ENCODE results near the gene ANKRD35. TPM values are rescaled to one million over a fixed set of nuclear protein-coding genes. Genes with fewer than 3 reads are reported as not detected.

ANKRD35 gene
- total and polyA plus RNA-seq, 9 of the 15 experiments (the other 6 are each of a cell fraction or from before 2014, with no cell fraction given), result 0.07 to 0.14 (median 0.07) TPM; not detected in 5

DNA sequence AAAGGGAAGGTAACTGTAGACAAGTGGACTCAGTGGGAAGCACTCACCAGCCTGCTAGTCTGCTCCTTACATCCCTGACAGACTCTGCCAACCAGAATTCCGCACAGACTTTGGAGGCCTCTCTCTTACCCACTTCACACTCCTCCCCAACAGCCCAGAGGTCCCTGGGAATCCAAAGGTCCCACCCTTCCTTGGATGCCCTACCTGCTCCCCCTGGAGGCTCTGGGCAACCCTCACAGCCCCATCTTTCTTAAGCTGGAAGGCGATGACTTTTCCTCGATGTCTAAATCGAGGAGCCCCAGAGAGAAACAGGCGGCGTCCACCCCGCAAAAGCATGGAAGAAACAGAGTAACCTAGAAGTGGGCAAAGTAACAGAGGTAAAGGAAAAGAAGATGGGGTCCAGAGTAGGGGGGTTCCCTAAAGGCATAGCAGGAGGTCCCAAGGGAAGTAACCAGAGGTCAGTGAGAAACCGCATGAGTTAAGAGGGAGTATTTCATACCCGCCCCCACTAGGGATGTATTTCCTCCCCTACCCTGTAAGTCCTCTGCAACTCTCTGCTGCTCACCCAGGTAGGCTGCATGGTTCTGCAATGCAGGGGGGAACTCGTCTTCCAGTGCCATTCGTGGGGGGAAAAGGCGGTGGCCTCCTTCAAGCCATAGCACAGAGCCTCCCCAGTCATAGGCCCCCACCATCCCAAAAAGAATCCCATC lies 15.8 kb upstream of the ANKRD35 start (continued):
- TF ChIP-seq, protein P1, sequence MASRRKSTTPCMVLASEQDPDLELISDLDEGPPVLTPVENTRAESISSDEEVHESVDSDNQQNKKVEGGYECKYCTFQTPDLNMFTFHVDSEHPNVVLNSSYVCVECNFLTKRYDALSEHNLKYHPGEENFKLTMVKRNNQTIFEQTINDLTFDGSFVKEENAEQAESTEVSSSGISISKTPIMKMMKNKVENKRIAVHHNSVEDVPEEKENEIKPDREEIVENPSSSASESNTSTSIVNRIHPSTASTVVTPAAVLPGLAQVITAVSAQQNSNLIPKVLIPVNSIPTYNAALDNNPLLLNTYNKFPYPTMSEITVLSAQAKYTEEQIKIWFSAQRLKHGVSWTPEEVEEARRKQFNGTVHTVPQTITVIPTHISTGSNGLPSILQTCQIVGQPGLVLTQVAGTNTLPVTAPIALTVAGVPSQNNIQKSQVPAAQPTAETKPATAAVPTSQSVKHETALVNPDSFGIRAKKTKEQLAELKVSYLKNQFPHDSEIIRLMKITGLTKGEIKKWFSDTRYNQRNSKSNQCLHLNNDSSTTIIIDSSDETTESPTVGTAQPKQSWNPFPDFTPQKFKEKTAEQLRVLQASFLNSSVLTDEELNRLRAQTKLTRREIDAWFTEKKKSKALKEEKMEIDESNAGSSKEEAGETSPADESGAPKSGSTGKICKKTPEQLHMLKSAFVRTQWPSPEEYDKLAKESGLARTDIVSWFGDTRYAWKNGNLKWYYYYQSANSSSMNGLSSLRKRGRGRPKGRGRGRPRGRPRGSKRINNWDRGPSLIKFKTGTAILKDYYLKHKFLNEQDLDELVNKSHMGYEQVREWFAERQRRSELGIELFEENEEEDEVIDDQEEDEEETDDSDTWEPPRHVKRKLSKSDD (conservative IDR thresholded peaks at IDR 0.05; ENCODE audit: low read length), result no peak
- no peak for TF ChIP-seq E2F3 (CRISPR knock-in tag; IDR thresholded peaks at IDR 0.05)

DNA sequence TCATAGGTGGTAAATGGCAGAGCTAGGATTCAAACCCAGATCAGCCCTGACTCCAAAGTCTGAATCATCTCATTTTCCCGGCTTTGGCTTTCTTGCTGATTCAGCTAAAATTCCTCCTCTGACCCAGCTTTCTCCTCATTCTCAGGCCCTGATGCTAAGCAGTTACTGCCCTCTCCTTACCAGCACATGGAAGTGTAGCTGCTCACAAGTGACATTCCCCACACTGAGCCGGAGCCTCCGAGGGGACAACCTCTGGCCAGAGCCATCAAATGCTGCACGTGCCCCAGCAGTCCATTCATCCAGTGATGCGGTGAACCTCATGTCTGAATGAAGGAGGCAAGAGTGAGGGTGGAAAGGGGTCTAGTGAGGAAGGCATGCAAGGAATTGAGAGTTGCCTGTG lies 13.1 kb upstream of the ANKRD35 start:
- WGBS (ENCODE audit: insufficient coverage, low coverage, missing lambda C conversion rate), result 88% methylated on average over 5 of the region's 5 CpGs
- no peaks in the 10 kb centered on the region for H3K36me3 ChIP-seq (ENCODE audit: control insufficient read depth, insufficient read depth, low read length)
- intact Hi-C loops (cut with micrococcal nuclease), result no loop called here
- H3K9me1 ChIP-seq (ENCODE audit: control insufficient read depth, insufficient read depth, low read length), result no peaks in the 10 kb centered on the region
- ChIA-PET CTCF (ENCODE audit: low intra/inter-chr PET ratio) (no interaction called here), POLR2A (interaction anchor here (0.6 to 1.3 kb wide), 5 partner anchors 8 to 48 kb away, joined by 3 to 7 read pairs (median 3); partner anchors contain the start of gene RBM8A)
- H3K4me3 ChIP-seq, result no peak overlapping the region
- H2AFZ ChIP-seq (ENCODE audit: low read depth, low read length), result 0 out of 2 replicates have a peak overlapping the region, but pooled peaks have one; percentile 11
- DNase-seq (ENCODE audit: extremely low read depth in 1 of 4, low spot score in 3 of 4), result no peak
- TF ChIP-seq ATF1 (CRISPR knock-in tag; IDR thresholded peaks at IDR 0.05) (no peak), ATF1 (tag; IDR thresholded peaks at IDR 0.05) (no peak), ARNT (IDR thresholded peaks at IDR 0.05) (no peak), NONO (IDR thresholded peaks at IDR 0.05; ENCODE audit: low read depth in 2 of 2, low read length in 1 of 2) (no peak), C11orf30 (IDR thresholded peaks at IDR 0.05; ENCODE audit: low read depth) (peak; percentile 97), MAFF (IDR thresholded peaks at IDR 0.05; ENCODE audit: low read length) (peak; percentile 99), EP300 (IDR thresholded peaks at IDR 0.05; ENCODE audit: low read length) (no peak), MAFG (tag; conservative IDR thresholded peaks at IDR 0.05) (peak; percentile 96), MAFK (IDR thresholded peaks at IDR 0.05; ENCODE audit: low read length) (peak; percentile 98), PHB2 (IDR thresholded peaks at IDR 0.05; ENCODE audit: low read depth) (no peak), ZNF445 (CRISPR knock-in tag; IDR thresholded peaks at IDR 0.05; ENCODE audit: low read depth) (no peak), ZKSCAN8 (CRISPR knock-in tag; IDR thresholded peaks at IDR 0.05) (no peak), ZNF316 (IDR thresholded peaks at IDR 0.05) (peak; percentile 98)
- no peaks in the 10 kb centered on the region for H3K79me2 ChIP-seq (ENCODE audit: control insufficient read depth, insufficient read depth, low read length)
- H3K27me3 ChIP-seq (ENCODE audit: control insufficient read depth in 2 of 2, insufficient read depth in 2 of 2, low read length in 2 of 2), result no peaks in the 10 kb centered on the region
- H3K4me1 ChIP-seq (replicated peaks in 1 of 2; ENCODE audit: control insufficient read depth in 2 of 2, insufficient read depth in 2 of 2, low read length in 2 of 2), result peaks cover 3 to 12% of the 10 kb centered on the region in 2 experiments; a peak in 4 of 5 replicates
- H3K27ac ChIP-seq (ENCODE audit: extremely low read depth, low read depth, low read length), result no peak overlapping the region
- H3K9ac ChIP-seq (ENCODE audit: insufficient read depth in 1 of 2, low read depth in 2 of 2, low read length in 2 of 2), result peak overlapping the region in 1 of 2 experiments; percentile 11; a peak in 1 of 4 replicates
- in situ Hi-C loops (cut with MboI), result no loop called here
- no peaks in the 10 kb centered on the region for H4K20me1 ChIP-seq (replicated peaks; ENCODE audit: control insufficient read depth, insufficient read depth, low read length)
- no peak overlapping the region for H3K4me2 ChIP-seq (ENCODE audit: insufficient read depth, low read length)
- no peaks in the 10 kb centered on the region for H3K9me3 ChIP-seq (replicated peaks; ENCODE audit: control insufficient read depth, insufficient read depth, low read depth, low read length)
- no TSS peak for BruUV-seq (replicated peaks)
- ATAC-seq, result no peak
- FAIRE-seq, result no peak
